ENCODE data around the gene NXNL1. TPM values are rescaled to one million over a fixed set of nuclear protein-coding genes. Genes with fewer than 3 reads are reported as not detected.

The NXNL1 gene
- total and polyA plus RNA-seq, 2 of the 8 experiments (the other 6 are each of a cell fraction or from before 2014, with no cell fraction given): not detected

GRCh38 chr19:17421942-17422341 lies 38.8 kb downstream of the NXNL1 start:
- peaks cover 12% of the 10 kb centered on the region for H3K23me2 ChIP-seq (ENCODE audit: low read depth, low read length)
- H3K36me3 ChIP-seq (ENCODE audit: control insufficient read depth in 2 of 4, insufficient read depth in 4 of 4, low read length in 3 of 4): no peaks in the 10 kb centered on the region
- no peak overlapping the region for H3K18ac ChIP-seq (ENCODE audit: extremely low read depth, low read length)
- H4K5ac ChIP-seq (ENCODE audit: insufficient read length, low read depth, low read length): no peak overlapping the region
- no peak overlapping the region; a peak in 1 of 7 replicates for H3K9ac ChIP-seq (replicated peaks in 1 of 4; ENCODE audit: extremely low read depth in 1 of 4, low read depth in 3 of 4, low read length in 3 of 4)
- H3K79me2 ChIP-seq (ENCODE audit: control insufficient read depth in 1 of 2, insufficient read depth in 2 of 2, low read length in 2 of 2): no peaks in the 10 kb centered on the region
- H3K4me3 ChIP-seq (ENCODE audit: extremely low read depth in 1 of 4, insufficient read depth in 2 of 4, low read depth in 3 of 4, low read length in 4 of 4): no peak overlapping the region
- H4K8ac ChIP-seq (ENCODE audit: extremely low read depth, insufficient read depth, low read length): no peak overlapping the region
- no peaks in the 10 kb centered on the region for H3K79me1 ChIP-seq (ENCODE audit: low read depth, low read length)
- no peak overlapping the region for H2BK12ac ChIP-seq (ENCODE audit: low read depth, low read length)
- DNase-seq (ENCODE audit: low read depth in 1 of 2, low spot score in 2 of 2) (no peak), FAIRE-seq (no peak)
- peaks cover 3 to 17% (median 8%) of the 10 kb centered on the region in 4 experiments for H3K4me1 ChIP-seq (replicated peaks in 1 of 4; ENCODE audit: control insufficient read depth in 3 of 4, insufficient read depth in 4 of 4, low read length in 3 of 4)
- 86% methylated on average over 4 of the region's 4 CpGs; no CpG with 5 or more reads in 1 of the 2 experiments for WGBS, 2 experiments (ENCODE audit: extremely low coverage in 1 of 2, insufficient coverage in 1 of 2, insufficient read length in 1 of 2, insufficient replicate concordance in 2 of 2, low coverage in 1 of 2, low lambda C conversion rate in 2 of 2, missing lambda C conversion rate in 1 of 2)
- no peaks in the 10 kb centered on the region; a peak in 2 of 7 replicates for H3K27me3 ChIP-seq (replicated peaks in 1 of 4; ENCODE audit: control insufficient read depth in 3 of 4, extremely low read depth in 1 of 4, insufficient read depth in 3 of 4, low read length in 3 of 4)
- H2BK15ac ChIP-seq (ENCODE audit: low read length): no peak overlapping the region
- no peak overlapping the region for H2AK5ac ChIP-seq (ENCODE audit: low read depth, low read length)
- H3K9me3 ChIP-seq (ENCODE audit: insufficient read depth in 2 of 2, low read depth in 1 of 2, low read length in 1 of 2): no peaks in the 10 kb centered on the region
- H2BK5ac ChIP-seq (ENCODE audit: low read depth, low read length): no peak overlapping the region
- H3K23ac ChIP-seq (ENCODE audit: insufficient read length): no peak overlapping the region
- no peak overlapping the region for H2AFZ ChIP-seq (ENCODE audit: low read length)
- no peak overlapping the region for H4K91ac ChIP-seq (replicated peaks; ENCODE audit: insufficient read length, low read length)
- ChIA-PET POLR2A (ENCODE audit: partially characterized antibody) (interaction anchor here (1.1 to 1.3 kb wide), 2 partner anchors 11 to 25 kb away, joined by 3 to 4 read pairs; no protein-coding TSS in a partner anchor), CTCF (ENCODE audit: partially characterized antibody) (interaction anchor here (0.6 to 1.8 kb wide), 4 partner anchors 19 to 89 kb away, joined by 3 to 13 read pairs (median 4); partner anchors contain the start of gene CCDC194)
- H3K4ac ChIP-seq (replicated peaks; ENCODE audit: insufficient read length, low read depth, low read length): no peak overlapping the region
- no peak overlapping the region for H3K14ac ChIP-seq (ENCODE audit: insufficient read length)
- H3K56ac ChIP-seq (replicated peaks; ENCODE audit: insufficient read length, low read depth, low read length): no peak overlapping the region
- H2BK20ac ChIP-seq (ENCODE audit: low read length): no peak overlapping the region
- no peak overlapping the region for H3K27ac ChIP-seq (ENCODE audit: low read depth, low read length)
- no peak overlapping the region for H3K4me2 ChIP-seq (ENCODE audit: insufficient read depth in 1 of 2, low read depth in 2 of 2, low read length in 2 of 2)
- no peak overlapping the region for H2BK120ac ChIP-seq (replicated peaks; ENCODE audit: low read depth, low read length)
- peaks cover 0 to 4% of the 10 kb centered on the region in 2 experiments for H4K20me1 ChIP-seq (replicated peaks in 1 of 2; ENCODE audit: control insufficient read depth in 1 of 2, insufficient read depth in 2 of 2, low read length in 2 of 2)
- no peak for TF ChIP-seq TAF7 (optimal IDR thresholded peaks at IDR 0.05; ENCODE audit: borderline replicate concordance, low read depth, low read length)
- TF ChIP-seq CEBPB (IDR thresholded peaks at IDR 0.05; ENCODE audit: low read depth, low read length): no peak
- no peak for TF ChIP-seq KDM4A (IDR thresholded peaks at IDR 0.05; ENCODE audit: low read depth, low read length, severe bottlenecking)
- no peak for TF ChIP-seq NANOG (IDR thresholded peaks at IDR 0.05; ENCODE audit: insufficient read depth, low read depth, low read length, poor library complexity, severe bottlenecking)
- no peak for TF ChIP-seq EGR1 (IDR thresholded peaks at IDR 0.05; ENCODE audit: borderline replicate concordance, low read depth, low read length)
- no peak for TF ChIP-seq JUN (IDR thresholded peaks at IDR 0.05; ENCODE audit: low read depth, low read length)
- no peak for TF ChIP-seq TEAD4 (IDR thresholded peaks at IDR 0.05; ENCODE audit: low read depth, low read length)
- TF ChIP-seq CBX8 (IDR thresholded peaks at IDR 0.05; ENCODE audit: borderline replicate concordance, low read depth, low read length): no peak
- no peak for TF ChIP-seq HDAC6 (IDR thresholded peaks at IDR 0.05; ENCODE audit: low read depth, low read length)
- no peak for TF ChIP-seq EP300 (IDR thresholded peaks at IDR 0.05; ENCODE audit: borderline replicate concordance in 1 of 2, low read depth in 2 of 2, low read length in 2 of 2)
- no peak for TF ChIP-seq KDM1A (IDR thresholded peaks at IDR 0.05; ENCODE audit: borderline replicate concordance, low read length)
- no peak for TF ChIP-seq SUZ12 (IDR thresholded peaks at IDR 0.05; ENCODE audit: low read length)
- TF ChIP-seq RFX5 (IDR thresholded peaks at IDR 0.05; ENCODE audit: borderline replicate concordance, low read depth, low read length): no peak
- TF ChIP-seq SIRT6 (IDR thresholded peaks at IDR 0.05; ENCODE audit: low read length): no peak
- TF ChIP-seq POLR2AphosphoS5 (IDR thresholded peaks at IDR 0.05; ENCODE audit: low read depth, low read length): no peak

All from H1 (cell line).